ENCODE measurements around the gene KASH5. TPM values are rescaled to one million over a fixed set of nuclear protein-coding genes. Genes with fewer than 3 reads are reported as not detected.

Gene KASH5
- polyA plus RNA-seq, 2 of the 4 experiments (the other 2 are of a cell fraction): 0.08 to 0.17 TPM

DNA sequence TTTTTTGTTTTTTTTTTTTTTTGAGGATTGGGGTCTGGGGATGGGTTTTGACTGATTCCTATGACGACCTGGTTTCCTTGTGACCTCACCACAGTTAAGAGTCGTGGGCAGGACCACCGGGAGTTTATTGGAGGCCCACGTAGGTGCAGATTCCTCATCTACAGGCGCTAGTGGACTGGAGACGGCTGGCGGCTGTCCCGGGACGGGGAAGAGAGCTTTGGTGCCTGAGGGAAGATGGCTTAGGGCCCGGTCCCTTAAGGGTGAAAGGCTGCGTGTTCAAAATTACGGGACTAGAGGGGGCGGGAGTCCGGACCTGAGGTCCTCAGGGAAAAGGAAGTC is 25.2 kb upstream of the KASH5 start:
- H3K27ac ChIP-seq: peak overlapping the region; percentile 87 to 90
- no peaks in the 10 kb centered on the region for H3K9me3 ChIP-seq
- DNase-seq (ENCODE audit: low read depth in 1 of 2, low spot score in 1 of 2): no peak
- ATAC-seq: peak; percentile 18 to 30; a peak in 5 of 6 replicates
- TF ChIP-seq FOSL2 (IDR thresholded peaks at IDR 0.05) (no peak), FOSL2 (CRISPR knock-in tag; IDR thresholded peaks at IDR 0.05) (no peak), TP53 (CRISPR knock-in tag; IDR thresholded peaks at IDR 0.05) (no peak), MAFK (IDR thresholded peaks at IDR 0.05; ENCODE audit: partially characterized antibody) (no peak), RCOR1 (IDR thresholded peaks at IDR 0.05; ENCODE audit: low read depth, low read length) (no peak), GATA3 (IDR thresholded peaks at IDR 0.05; ENCODE audit: borderline replicate concordance) (no peak), CHD2 (IDR thresholded peaks at IDR 0.05; ENCODE audit: low read length, partially characterized antibody) (no peak), MYC (IDR thresholded peaks at IDR 0.05; ENCODE audit: borderline replicate concordance, low read length) (no peak), RARB (CRISPR knock-in tag; IDR thresholded peaks at IDR 0.05) (no peak)
- TF ChIP-seq, protein P1, sequence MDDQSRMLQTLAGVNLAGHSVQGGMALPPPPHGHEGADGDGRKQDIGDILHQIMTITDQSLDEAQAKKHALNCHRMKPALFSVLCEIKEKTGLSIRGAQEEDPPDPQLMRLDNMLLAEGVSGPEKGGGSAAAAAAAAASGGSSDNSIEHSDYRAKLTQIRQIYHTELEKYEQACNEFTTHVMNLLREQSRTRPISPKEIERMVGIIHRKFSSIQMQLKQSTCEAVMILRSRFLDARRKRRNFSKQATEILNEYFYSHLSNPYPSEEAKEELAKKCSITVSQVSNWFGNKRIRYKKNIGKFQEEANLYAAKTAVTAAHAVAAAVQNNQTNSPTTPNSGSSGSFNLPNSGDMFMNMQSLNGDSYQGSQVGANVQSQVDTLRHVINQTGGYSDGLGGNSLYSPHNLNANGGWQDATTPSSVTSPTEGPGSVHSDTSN (IDR thresholded peaks at IDR 0.05): no peak
- TF ChIP-seq, protein P2, sequence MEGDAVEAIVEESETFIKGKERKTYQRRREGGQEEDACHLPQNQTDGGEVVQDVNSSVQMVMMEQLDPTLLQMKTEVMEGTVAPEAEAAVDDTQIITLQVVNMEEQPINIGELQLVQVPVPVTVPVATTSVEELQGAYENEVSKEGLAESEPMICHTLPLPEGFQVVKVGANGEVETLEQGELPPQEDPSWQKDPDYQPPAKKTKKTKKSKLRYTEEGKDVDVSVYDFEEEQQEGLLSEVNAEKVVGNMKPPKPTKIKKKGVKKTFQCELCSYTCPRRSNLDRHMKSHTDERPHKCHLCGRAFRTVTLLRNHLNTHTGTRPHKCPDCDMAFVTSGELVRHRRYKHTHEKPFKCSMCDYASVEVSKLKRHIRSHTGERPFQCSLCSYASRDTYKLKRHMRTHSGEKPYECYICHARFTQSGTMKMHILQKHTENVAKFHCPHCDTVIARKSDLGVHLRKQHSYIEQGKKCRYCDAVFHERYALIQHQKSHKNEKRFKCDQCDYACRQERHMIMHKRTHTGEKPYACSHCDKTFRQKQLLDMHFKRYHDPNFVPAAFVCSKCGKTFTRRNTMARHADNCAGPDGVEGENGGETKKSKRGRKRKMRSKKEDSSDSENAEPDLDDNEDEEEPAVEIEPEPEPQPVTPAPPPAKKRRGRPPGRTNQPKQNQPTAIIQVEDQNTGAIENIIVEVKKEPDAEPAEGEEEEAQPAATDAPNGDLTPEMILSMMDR (IDR thresholded peaks at IDR 0.05): no peak
- TF ChIP-seq, protein P3, sequence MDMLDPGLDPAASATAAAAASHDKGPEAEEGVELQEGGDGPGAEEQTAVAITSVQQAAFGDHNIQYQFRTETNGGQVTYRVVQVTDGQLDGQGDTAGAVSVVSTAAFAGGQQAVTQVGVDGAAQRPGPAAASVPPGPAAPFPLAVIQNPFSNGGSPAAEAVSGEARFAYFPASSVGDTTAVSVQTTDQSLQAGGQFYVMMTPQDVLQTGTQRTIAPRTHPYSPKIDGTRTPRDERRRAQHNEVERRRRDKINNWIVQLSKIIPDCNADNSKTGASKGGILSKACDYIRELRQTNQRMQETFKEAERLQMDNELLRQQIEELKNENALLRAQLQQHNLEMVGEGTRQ (IDR thresholded peaks at IDR 0.05): no peak
- TF ChIP-seq, protein P4, sequence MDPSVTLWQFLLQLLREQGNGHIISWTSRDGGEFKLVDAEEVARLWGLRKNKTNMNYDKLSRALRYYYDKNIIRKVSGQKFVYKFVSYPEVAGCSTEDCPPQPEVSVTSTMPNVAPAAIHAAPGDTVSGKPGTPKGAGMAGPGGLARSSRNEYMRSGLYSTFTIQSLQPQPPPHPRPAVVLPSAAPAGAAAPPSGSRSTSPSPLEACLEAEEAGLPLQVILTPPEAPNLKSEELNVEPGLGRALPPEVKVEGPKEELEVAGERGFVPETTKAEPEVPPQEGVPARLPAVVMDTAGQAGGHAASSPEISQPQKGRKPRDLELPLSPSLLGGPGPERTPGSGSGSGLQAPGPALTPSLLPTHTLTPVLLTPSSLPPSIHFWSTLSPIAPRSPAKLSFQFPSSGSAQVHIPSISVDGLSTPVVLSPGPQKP (IDR thresholded peaks at IDR 0.05; ENCODE audit: low read depth, low read length): no peak
- TF ChIP-seq, protein P5, sequence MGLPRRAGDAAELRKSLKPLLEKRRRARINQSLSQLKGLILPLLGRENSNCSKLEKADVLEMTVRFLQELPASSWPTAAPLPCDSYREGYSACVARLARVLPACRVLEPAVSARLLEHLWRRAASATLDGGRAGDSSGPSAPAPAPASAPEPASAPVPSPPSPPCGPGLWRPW (IDR thresholded peaks at IDR 0.05): no peak
- peaks cover 15% of the 10 kb centered on the region; the same call in 2 of the 3 replicates for H3K4me1 ChIP-seq
- CTCF ChIA-PET: interaction anchor here (0.6 to 2.0 kb wide), 7 partner anchors 10 to 204 kb away, joined by 3 to 10 read pairs (median 4); partner anchors contain the start of gene SLC17A7
- peak overlapping the region; percentile 88 for H3K4me3 ChIP-seq
- POLR2A ChIA-PET: interaction anchor here (0.5 to 1.5 kb wide), 5 partner anchors 63 to 231 kb away, joined by 3 to 4 read pairs (median 3); partner anchors contain the start of genes ALDH16A1 and GFY
- 2% methylated on average over 14 of the region's 14 CpGs for WGBS (ENCODE audit: missing lambda C conversion rate)
- peak overlapping the region; percentile 99 for H3K4me2 ChIP-seq
- no peak for FAIRE-seq

DNA sequence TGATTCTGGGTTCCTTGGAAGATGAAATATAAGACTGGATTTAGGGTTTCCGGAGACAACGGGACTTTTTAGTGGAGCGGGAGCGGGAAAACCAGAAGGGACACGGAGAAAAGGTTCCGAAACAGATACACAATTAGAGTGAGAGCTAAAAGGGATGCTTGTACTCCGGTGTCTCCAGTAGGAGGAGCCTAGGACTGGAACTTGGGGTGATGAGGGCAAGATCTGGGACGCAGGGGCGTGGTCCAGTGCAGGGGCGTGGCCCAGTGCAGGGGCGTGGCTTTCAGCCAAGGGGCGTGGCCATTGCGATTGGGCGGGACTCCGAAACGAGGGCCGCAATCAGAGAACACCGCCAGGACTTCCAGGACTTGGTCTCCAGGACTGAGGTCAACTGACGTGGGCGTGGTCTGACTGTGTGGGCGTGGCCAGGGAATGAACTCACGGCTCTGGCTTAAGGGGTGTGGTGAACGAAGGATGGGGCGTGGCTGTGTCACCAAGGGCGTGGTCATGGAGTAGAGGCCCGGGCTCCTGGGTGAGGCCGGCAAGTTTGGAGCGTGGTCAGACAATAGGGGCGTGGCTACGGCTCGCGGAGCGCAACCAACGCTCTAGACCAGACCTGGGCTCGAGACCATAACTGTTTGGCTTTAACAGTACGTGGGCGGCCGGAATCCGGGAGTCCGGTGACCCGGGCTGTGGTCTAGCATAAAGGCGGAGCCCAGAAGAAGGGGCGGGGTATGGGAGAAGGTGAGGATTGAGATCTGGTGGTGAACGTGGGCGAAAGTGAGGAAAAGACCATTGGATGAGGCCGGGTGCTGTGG is 24.6 kb upstream of the KASH5 start, which contains the start of gene DKKL1:
Gene DKKL1, plus strand, starts transcription at position 610 of the 815 bp plus-strand sequence. Its CDS starts 122 bp downstream, at position 732.
- FAIRE-seq: peak; percentile 99
- Histone ChIP-seq H3K4me1 (peaks cover 15% of the 10 kb centered on the region; the same call in 2 of the 3 replicates), H3K4me2 (peak within 1 kb of the TSS; percentile 99), H3K4me3 (peak within 1 kb of the TSS; percentile 88), H3K27ac (peak within 1 kb of the TSS; percentile 87 to 90), H3K9me3 (peaks cover 5% of the 10 kb centered on the region; the same call in 2 of the 3 replicates)
- peak; percentile 78 to 90 for ATAC-seq
- peak; percentile 98 to 100 for DNase-seq (ENCODE audit: low read depth in 1 of 2, low spot score in 1 of 2)
- 1% methylated on average over 46 of the region's 46 CpGs for WGBS (ENCODE audit: missing lambda C conversion rate)
- TF ChIP-seq POLR2AphosphoS2 (conservative IDR thresholded peaks at IDR 0.05; ENCODE audit: low read length) (no peak), EHF (CRISPR knock-in tag; IDR thresholded peaks at IDR 0.05) (no peak), JUN (IDR thresholded peaks at IDR 0.05) (peak in 1 of 2 experiments; percentile 19; a peak in 1 of 5 replicates), RFX5 (IDR thresholded peaks at IDR 0.05) (no peak), ESRRA (IDR thresholded peaks at IDR 0.05; ENCODE audit: borderline replicate concordance, low read length) (no peak), RAD21 (conservative IDR thresholded peaks at IDR 0.05 in 1 of 2, IDR thresholded peaks at IDR 0.05 in 1 of 2) (0 out of 5 replicates have a peak, but pooled peaks of 1 of the 2 experiments have one; percentile 23), POLR2A (IDR thresholded peaks at IDR 0.05; ENCODE audit: low read length) (peak; percentile 30; the same call in 1 of the 2 replicates), CBX2 (IDR thresholded peaks at IDR 0.05; ENCODE audit: borderline replicate concordance, low read depth) (no peak), KDM1A (IDR thresholded peaks at IDR 0.05; ENCODE audit: low read depth) (no peak)
- TF ChIP-seq, protein P2 (IDR thresholded peaks at IDR 0.05): peak; percentile 18; the same call in 1 of the 3 replicates
- TF ChIP-seq, protein P6, sequence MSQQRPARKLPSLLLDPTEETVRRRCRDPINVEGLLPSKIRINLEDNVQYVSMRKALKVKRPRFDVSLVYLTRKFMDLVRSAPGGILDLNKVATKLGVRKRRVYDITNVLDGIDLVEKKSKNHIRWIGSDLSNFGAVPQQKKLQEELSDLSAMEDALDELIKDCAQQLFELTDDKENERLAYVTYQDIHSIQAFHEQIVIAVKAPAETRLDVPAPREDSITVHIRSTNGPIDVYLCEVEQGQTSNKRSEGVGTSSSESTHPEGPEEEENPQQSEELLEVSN (IDR thresholded peaks at IDR 0.05; ENCODE audit: borderline replicate concordance, low read depth): peak; percentile 12; the same call in 1 of the 2 replicates
- TF ChIP-seq, protein P7, sequence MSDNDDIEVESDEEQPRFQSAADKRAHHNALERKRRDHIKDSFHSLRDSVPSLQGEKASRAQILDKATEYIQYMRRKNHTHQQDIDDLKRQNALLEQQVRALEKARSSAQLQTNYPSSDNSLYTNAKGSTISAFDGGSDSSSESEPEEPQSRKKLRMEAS (IDR thresholded peaks at IDR 0.05): peak; percentile 64; the same call in 1 of the 2 replicates
- TF ChIP-seq, protein P5 (IDR thresholded peaks at IDR 0.05): no peak
- ChIA-PET CTCF (interaction anchor here (0.6 to 2.0 kb wide), 7 partner anchors 11 to 204 kb away, joined by 3 to 10 read pairs (median 4); partner anchors contain the start of gene SLC17A7), POLR2A (interaction anchor here (1.0 to 1.5 kb wide), 3 partner anchors 62 to 90 kb away, joined by 3 to 4 read pairs (median 3); partner anchors contain the start of genes ALDH16A1 and GFY)

Measured in A549 (cell line).